Fibroblast of peridontal ligament (primary cell): Measurements from ENCODE around the gene ACTMAP.

Experiments used
- DNase-seq: peaks from one replicate; pipeline ENCODE4 v3.0.0-alpha.2; 2010; ENCODE audit errors: extremely low read depth

The ACTMAP gene

GRCh38 chr19:40718774-40719391 is 31.4 kb downstream of the ACTMAP start:
- peak; percentile 23 for DNase-seq

GRCh38 chr19:40717880-40718773 is 32.1 kb downstream of the ACTMAP start:
- DNase-seq: peak; percentile 15

- DNase-seq: peak; percentile 38
Observed at GRCh38 chr19:40717325-40717879, 32.9 kb downstream of the ACTMAP start.

- peak; percentile 96 for DNase-seq
Observed at GRCh38 chr19:40716482-40717324, 33.6 kb downstream of the ACTMAP start, which contains the start of the genes COQ8B and ITPKC. COQ8B (minus strand) TSS chr19:40716886; CDS start chr19:40714632, 2,254 bp downstream. ITPKC (plus strand) TSS chr19:40717112; CDS start chr19:40717136, 24 bp downstream.

- DNase-seq: no peak
Observed at GRCh38 chr19:40716031-40716481, 34.2 kb downstream of the ACTMAP start.

- DNase-seq: peak; percentile 86
Observed at GRCh38 chr19:40714441-40715299, 35.6 kb downstream of the ACTMAP start.

GRCh38 chr19:40713939-40714338 is 36.3 kb downstream of the ACTMAP start:
- no peak for DNase-seq

- DNase-seq: no peak
Observed at GRCh38 chr19:40709817-40710216, 40.5 kb downstream of the ACTMAP start.

- no peak for DNase-seq
Observed at GRCh38 chr19:40707615-40708014, 42.7 kb downstream of the ACTMAP start.

GRCh38 chr19:40705950-40706619 is 44.2 kb downstream of the ACTMAP start:
- no peak for DNase-seq

GRCh38 chr19:40705362-40705651 is 45.0 kb downstream of the ACTMAP start:
- DNase-seq: no peak

GRCh38 chr19:40704491-40705361 is 45.6 kb downstream of the ACTMAP start:
- DNase-seq: no peak

- no peak for DNase-seq
Observed at GRCh38 chr19:40703029-40703755, 47.1 kb downstream of the ACTMAP start.

GRCh38 chr19:40702337-40703012 is 47.8 kb downstream of the ACTMAP start:
- DNase-seq: no peak

GRCh38 chr19:40701758-40702157 is 48.5 kb downstream of the ACTMAP start:
- no peak for DNase-seq

GRCh38 chr19:40700083-40700482 is 50.2 kb downstream of the ACTMAP start:
- no peak for DNase-seq

GRCh38 chr19:40697007-40697406 is 53.3 kb downstream of the ACTMAP start:
- no peak for DNase-seq

GRCh38 chr19:40695881-40696280 is 54.4 kb downstream of the ACTMAP start:
- no peak for DNase-seq
